Mesodermal cell (in vitro differentiated cells): ENCODE data around the gene KIRREL3.

Experiments used
- H3K27ac ChIP-seq: 2 replicates; pipeline ENCODE4 v1.7.0; 2013; ENCODE audit warnings: mild to moderate bottlenecking, low read depth, low read length, moderate library complexity; ENCODE audit not compliant: severe bottlenecking
- H3K36me3 ChIP-seq: 2 replicates; pipeline ENCODE4 v1.7.1; 2013; ENCODE audit warnings: mild to moderate bottlenecking, low read length, moderate library complexity; ENCODE audit not compliant: control insufficient read depth, insufficient read depth
- H3K4me1 ChIP-seq: one replicate; pipeline ENCODE4 v1.7.1; 2013; ENCODE audit warnings: mild to moderate bottlenecking, low read length; ENCODE audit not compliant: insufficient read depth, control insufficient read depth, poor library complexity, severe bottlenecking
- H3K4me3 ChIP-seq: 2 replicates; pipeline ENCODE4 v1.7.0; 2013; ENCODE audit warnings: low read length, control low read depth, mild to moderate bottlenecking; ENCODE audit not compliant: insufficient read depth, poor library complexity, severe bottlenecking; ENCODE audit errors: extremely low read depth
- H3K9me3 ChIP-seq: 2 replicates; pipeline ENCODE4 v1.7.1; 2013; ENCODE audit warnings: mild to moderate bottlenecking, low read length, moderate library complexity; ENCODE audit not compliant: control insufficient read depth
- WGBS, 2 experiments: methylation state at CpG; one replicate each; pipeline ENCODE4 v1.1.5; 2013; ENCODE audit warnings: missing lambda C conversion rate in 2 of 2; ENCODE audit not compliant: insufficient coverage in 2 of 2; 5-methylcytosine and 5-hydroxymethylcytosine counted together

The KIRREL3 gene

GRCh38 chr11:126519764-126520734, 480.5 kb downstream of the KIRREL3 start:
- no peaks in the 10 kb centered on the region for H3K9me3 ChIP-seq
- H3K36me3 ChIP-seq: no peaks in the 10 kb centered on the region
- 89% methylated on average over 14 to 24 of the region's 25 CpGs for WGBS, 2 experiments
- H3K4me3 ChIP-seq: no peak overlapping the region
- no peak overlapping the region for H3K27ac ChIP-seq
- H3K4me1 ChIP-seq: no peaks in the 10 kb centered on the region

- H3K9me3 ChIP-seq: no peaks in the 10 kb centered on the region
- H3K4me1 ChIP-seq: no peaks in the 10 kb centered on the region
- H3K36me3 ChIP-seq: no peaks in the 10 kb centered on the region
- 84 to 90% methylated on average over 5 to 10 of the region's 11 CpGs for WGBS, 2 experiments
- no peak overlapping the region for H3K27ac ChIP-seq
- no peak overlapping the region for H3K4me3 ChIP-seq
Observed at GRCh38 chr11:126518972-126519690, 481.4 kb downstream of the KIRREL3 start.

DNA sequence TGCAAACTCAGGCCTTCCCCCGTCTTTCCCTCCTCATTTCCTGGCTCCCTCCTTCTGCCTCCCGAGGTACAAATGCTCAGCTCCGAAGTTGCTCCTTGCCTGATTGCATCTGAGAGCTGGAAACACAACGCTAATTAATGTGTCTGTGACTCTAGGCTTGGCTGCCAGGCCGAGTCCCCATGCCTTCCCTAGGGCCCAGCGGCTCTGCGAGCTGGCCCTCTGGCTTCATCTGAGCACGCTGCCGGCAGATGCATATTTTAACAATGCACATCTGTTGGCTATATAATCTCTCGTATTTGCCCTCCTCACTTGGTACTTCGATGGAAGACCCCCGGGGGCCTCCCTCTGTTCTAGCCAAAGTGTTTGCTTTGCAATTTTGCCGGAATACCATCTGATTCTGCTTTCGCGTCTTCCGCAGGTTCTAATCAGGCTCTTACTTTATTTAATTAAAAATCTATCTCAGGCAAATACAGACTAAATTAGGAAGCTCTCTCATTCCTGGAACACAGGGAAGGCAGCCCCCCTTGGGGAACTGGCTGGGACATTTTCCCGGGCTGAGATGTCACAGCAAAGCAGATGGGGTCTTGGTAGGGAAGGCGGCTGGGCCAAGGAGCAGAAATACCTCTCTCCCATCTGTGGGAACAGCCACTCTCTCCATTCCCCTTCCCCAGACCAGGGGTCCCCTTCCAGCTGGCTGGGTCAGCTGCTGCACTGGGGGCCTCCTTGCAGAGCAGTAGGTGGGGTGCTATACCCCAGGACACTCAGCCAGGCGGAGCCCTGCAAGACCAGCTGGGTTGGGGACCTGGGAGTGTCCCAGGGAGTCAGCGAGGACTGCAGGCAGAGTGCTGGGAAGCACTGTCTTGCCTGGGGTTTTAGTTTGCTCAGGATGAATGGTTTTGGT, 482.2 kb downstream of the KIRREL3 start:
- Histone ChIP-seq H3K4me3 (no peak overlapping the region), H3K9me3 (no peaks in the 10 kb centered on the region), H3K27ac (no peak overlapping the region), H3K36me3 (no peaks in the 10 kb centered on the region), H3K4me1 (no peaks in the 10 kb centered on the region)
- WGBS, 2 experiments: 86 to 87% methylated on average over 15 to 17 of the region's 20 CpGs

GRCh38 chr11:126515501-126515900, 485.1 kb downstream of the KIRREL3 start:
- Histone ChIP-seq H3K9me3 (no peaks in the 10 kb centered on the region), H3K27ac (no peak overlapping the region), H3K4me3 (no peak overlapping the region), H3K4me1 (no peaks in the 10 kb centered on the region), H3K36me3 (no peaks in the 10 kb centered on the region)
- 85 to 100% methylated on average over 3 to 4 of the region's 5 CpGs for WGBS, 2 experiments

GRCh38 chr11:126514061-126514693, 486.4 kb downstream of the KIRREL3 start:
- Histone ChIP-seq H3K9me3 (no peaks in the 10 kb centered on the region), H3K36me3 (no peaks in the 10 kb centered on the region), H3K27ac (no peak overlapping the region), H3K4me1 (no peaks in the 10 kb centered on the region), H3K4me3 (no peak overlapping the region)
- 83 to 91% methylated on average over 7 to 9 of the region's 10 CpGs for WGBS, 2 experiments

- Histone ChIP-seq H3K4me3 (no peak overlapping the region), H3K4me1 (no peaks in the 10 kb centered on the region), H3K27ac (no peak overlapping the region), H3K9me3 (no peaks in the 10 kb centered on the region), H3K36me3 (no peaks in the 10 kb centered on the region)
- 71 to 89% methylated on average over 4 to 7 of the region's 11 CpGs for WGBS, 2 experiments
Observed at GRCh38 chr11:126512741-126513715, 487.5 kb downstream of the KIRREL3 start.

- no peak overlapping the region for H3K4me3 ChIP-seq
- no peaks in the 10 kb centered on the region for H3K36me3 ChIP-seq
- 86 to 97% methylated on average over 3 to 8 of the region's 8 CpGs for WGBS, 2 experiments
- no peak overlapping the region for H3K27ac ChIP-seq
- no peaks in the 10 kb centered on the region for H3K4me1 ChIP-seq
- H3K9me3 ChIP-seq: no peaks in the 10 kb centered on the region
Observed at GRCh38 chr11:126512251-126512650, 488.3 kb downstream of the KIRREL3 start.

GRCh38 chr11:126511475-126512115, 489.0 kb downstream of the KIRREL3 start:
- 86 to 88% methylated on average over 10 to 12 of the region's 14 CpGs for WGBS, 2 experiments
- Histone ChIP-seq H3K9me3 (peaks cover 5% of the 10 kb centered on the region), H3K36me3 (no peaks in the 10 kb centered on the region), H3K4me1 (no peaks in the 10 kb centered on the region), H3K27ac (no peak overlapping the region), H3K4me3 (no peak overlapping the region)
